Hepatocyte (in vitro differentiated cells): ENCODE results near the gene CDC45.

Experiments used
- EZH2 ChIP-seq: fragments of 200-600 bp; sonication (generic); IDR thresholded peaks from 2 replicates; pipeline ENCODE4 v1.6.1; 2016; ENCODE audit warnings: antibody characterized with exemption, mild to moderate bottlenecking, borderline replicate concordance
- EZH2phosphoT487 ChIP-seq: fragments of 200-600 bp; sonication (generic); IDR thresholded peaks from one replicate; pipeline ENCODE4 v1.6.1; 2018; ENCODE audit warnings: antibody characterized with exemption, mild to moderate bottlenecking, low read depth, moderate library complexity; ENCODE audit not compliant: unreplicated experiment, severe bottlenecking
- TF ChIP-seq, protein P1 (sequence below): fragments of 200-600 bp; sonication (generic); IDR thresholded peaks from 2 replicates; pipeline ENCODE4 v1.5.1; 2016; ENCODE audit warnings: antibody characterized with exemption, mild to moderate bottlenecking; ENCODE audit not compliant: poor library complexity

GRCh38 chr22:19499236-19499879 is 19.6 kb downstream of the CDC45 start:
- TF ChIP-seq, protein P1, sequence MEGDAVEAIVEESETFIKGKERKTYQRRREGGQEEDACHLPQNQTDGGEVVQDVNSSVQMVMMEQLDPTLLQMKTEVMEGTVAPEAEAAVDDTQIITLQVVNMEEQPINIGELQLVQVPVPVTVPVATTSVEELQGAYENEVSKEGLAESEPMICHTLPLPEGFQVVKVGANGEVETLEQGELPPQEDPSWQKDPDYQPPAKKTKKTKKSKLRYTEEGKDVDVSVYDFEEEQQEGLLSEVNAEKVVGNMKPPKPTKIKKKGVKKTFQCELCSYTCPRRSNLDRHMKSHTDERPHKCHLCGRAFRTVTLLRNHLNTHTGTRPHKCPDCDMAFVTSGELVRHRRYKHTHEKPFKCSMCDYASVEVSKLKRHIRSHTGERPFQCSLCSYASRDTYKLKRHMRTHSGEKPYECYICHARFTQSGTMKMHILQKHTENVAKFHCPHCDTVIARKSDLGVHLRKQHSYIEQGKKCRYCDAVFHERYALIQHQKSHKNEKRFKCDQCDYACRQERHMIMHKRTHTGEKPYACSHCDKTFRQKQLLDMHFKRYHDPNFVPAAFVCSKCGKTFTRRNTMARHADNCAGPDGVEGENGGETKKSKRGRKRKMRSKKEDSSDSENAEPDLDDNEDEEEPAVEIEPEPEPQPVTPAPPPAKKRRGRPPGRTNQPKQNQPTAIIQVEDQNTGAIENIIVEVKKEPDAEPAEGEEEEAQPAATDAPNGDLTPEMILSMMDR = no peak
- TF ChIP-seq EZH2phosphoT487 (no peak), EZH2 (no peak)
